ENCODE data around the gene SLCO2B1.
"Not testable (repeated sequence)": the region's sequence is repeated elsewhere in the genome, so short reads cannot be mapped to it uniquely, and the experiment has no call there.

SLCO2B1 gene

GRCh38 chr11:75150879-75151278, at the start of gene SLCO2B1:
TSS of gene SLCO2B1 (plus strand) at chr11:75151107. CDS start at chr11:75151382, 275 bp downstream.
- DNase-seq (ENCODE audit: low spot score), result no peak

GRCh38 chr11:75101424-75102128, 49.3 kb upstream of the SLCO2B1 start:
- no peak for DNase-seq (ENCODE audit: low spot score)

GRCh38 chr11:75103380-75104026, 47.4 kb upstream of the SLCO2B1 start:
- peak; percentile 43 for DNase-seq (ENCODE audit: low spot score)

GRCh38 chr11:75105462-75105925, 45.4 kb upstream of the SLCO2B1 start:
- no peak for DNase-seq (ENCODE audit: low spot score)

GRCh38 chr11:75105967-75106681, 44.8 kb upstream of the SLCO2B1 start:
- not testable (repeated sequence) for DNase-seq (ENCODE audit: low spot score)

GRCh38 chr11:75107187-75107586, 43.7 kb upstream of the SLCO2B1 start:
- no peak for DNase-seq (ENCODE audit: low spot score)

- DNase-seq (ENCODE audit: low spot score), result no peak
Measured at GRCh38 chr11:75112200-75112599, 38.7 kb upstream of the SLCO2B1 start.

GRCh38 chr11:75113030-75113429, 37.9 kb upstream of the SLCO2B1 start:
- no peak for DNase-seq (ENCODE audit: low spot score)

- DNase-seq (ENCODE audit: low spot score), result no peak
Measured at GRCh38 chr11:75114465-75114864, 36.4 kb upstream of the SLCO2B1 start.

GRCh38 chr11:75118577-75118976, 32.3 kb upstream of the SLCO2B1 start:
- DNase-seq (ENCODE audit: low spot score), result no peak

- DNase-seq (ENCODE audit: low spot score), result no peak
Measured at GRCh38 chr11:75126564-75126963, 24.3 kb upstream of the SLCO2B1 start.

- no peak for DNase-seq (ENCODE audit: low spot score)
Measured at GRCh38 chr11:75132080-75132479, 18.8 kb upstream of the SLCO2B1 start.

- no peak for DNase-seq (ENCODE audit: low spot score)
Measured at GRCh38 chr11:75133976-75134375, 16.9 kb upstream of the SLCO2B1 start.

GRCh38 chr11:75135021-75135650, 15.8 kb upstream of the SLCO2B1 start:
- no peak for DNase-seq (ENCODE audit: low spot score)

- DNase-seq (ENCODE audit: low spot score), result no peak
Measured at GRCh38 chr11:75135651-75136050, 15.3 kb upstream of the SLCO2B1 start.

GRCh38 chr11:75140269-75141138, 10.4 kb upstream of the SLCO2B1 start:
- DNase-seq (ENCODE audit: low spot score), result peak; percentile 74

GRCh38 chr11:75141166-75141565, 9.7 kb upstream of the SLCO2B1 start:
- DNase-seq (ENCODE audit: low spot score), result no peak

GRCh38 chr11:75142714-75143419, 8.0 kb upstream of the SLCO2B1 start:
- peak; percentile 93 for DNase-seq (ENCODE audit: low spot score)

- no peak for DNase-seq (ENCODE audit: low spot score)
Measured at GRCh38 chr11:75143420-75143731, 7.5 kb upstream of the SLCO2B1 start.

GRCh38 chr11:75144716-75145014, 6.2 kb upstream of the SLCO2B1 start:
- DNase-seq (ENCODE audit: low spot score), result no peak

Data from AG08396 (cell line).